Measurements from ENCODE around the gene CYB5R3. TPM values are rescaled to one million over a fixed set of nuclear protein-coding genes. Genes with fewer than 3 reads are reported as not detected.

CYB5R3 gene
- total RNA-seq, 1 experiment from 2014 or later, result 85.4 TPM

GRCh38 chr22:42656578-42656977, 7.4 kb upstream of the CYB5R3 start:
- Mint-ChIP-seq H3K27ac (no peak overlapping the region), H3K4me3 (no peak overlapping the region), H3K36me3 (no peaks in the 10 kb centered on the region), H3K9me3 (no peaks in the 10 kb centered on the region), H3K27me3 (ENCODE audit: low read depth) (no peaks in the 10 kb centered on the region), H3K4me1 (no peaks in the 10 kb centered on the region)
- CTCF ChIA-PET, result interaction anchor here (0.7 kb wide), 2 partner anchors 138 to 453 kb away, joined by 3 read pairs; no protein-coding TSS in a partner anchor
- TF ChIP-seq NFE2L1 (CRISPR knock-in tag; IDR thresholded peaks at IDR 0.05) (no peak), OVOL2 (CRISPR knock-in tag; IDR thresholded peaks at IDR 0.05; ENCODE audit: borderline replicate concordance) (no peak), FOXK1 (CRISPR knock-in tag; IDR thresholded peaks at IDR 0.05) (no peak), CTCF (IDR thresholded peaks at IDR 0.05) (no peak), SMAD3 (CRISPR knock-in tag; IDR thresholded peaks at IDR 0.05; ENCODE audit: borderline replicate concordance) (no peak), ZSCAN18 (CRISPR knock-in tag; IDR thresholded peaks at IDR 0.05) (no peak), GABPB1 (CRISPR knock-in tag; IDR thresholded peaks at IDR 0.05) (no peak), ZNF138 (CRISPR knock-in tag; conservative IDR thresholded peaks at IDR 0.05) (no peak), JAZF1 (CRISPR knock-in tag; IDR thresholded peaks at IDR 0.05) (no peak), ZNF416 (CRISPR knock-in tag; IDR thresholded peaks at IDR 0.05) (no peak), ZNF423 (CRISPR knock-in tag; IDR thresholded peaks at IDR 0.05) (no peak), E2F5 (CRISPR knock-in tag; IDR thresholded peaks at IDR 0.05) (no peak), E2F1 (CRISPR knock-in tag; IDR thresholded peaks at IDR 0.05) (no peak), CDX4 (CRISPR knock-in tag; IDR thresholded peaks at IDR 0.05; ENCODE audit: borderline replicate concordance) (no peak)
- DNase-seq (ENCODE audit: low spot score) (no peak), ATAC-seq (no peak)
- POLR2A ChIA-PET, result interaction anchor here (0.7 kb wide), 1 partner anchor 113 kb away, joined by 4 read pairs; no protein-coding TSS in a partner anchor

- POLR2A ChIA-PET, result interaction anchor here (0.6 to 1.5 kb wide), 2 partner anchors 41 to 373 kb away, joined by 3 read pairs; partner anchors contain the start of gene POLDIP3
These were observed 6.5 kb upstream of the CYB5R3 start for GRCh38 chr22:42655693-42656092.

More at GRCh38 chr22:42655693-42656092, 6.5 kb upstream of the CYB5R3 start:
- ATAC-seq (no peak), DNase-seq (ENCODE audit: low spot score) (no peak)
- Mint-ChIP-seq H3K4me1 (no peaks in the 10 kb centered on the region), H3K9me3 (no peaks in the 10 kb centered on the region), H3K4me3 (no peak overlapping the region), H3K36me3 (no peaks in the 10 kb centered on the region), H3K27ac (no peak overlapping the region), H3K27me3 (ENCODE audit: low read depth) (no peaks in the 10 kb centered on the region; the same call in 1 of the 2 replicates)
- TF ChIP-seq PREB (CRISPR knock-in tag; IDR thresholded peaks at IDR 0.05; ENCODE audit: borderline replicate concordance) (no peak), OVOL2 (CRISPR knock-in tag; IDR thresholded peaks at IDR 0.05; ENCODE audit: borderline replicate concordance) (no peak), FOXK1 (CRISPR knock-in tag; IDR thresholded peaks at IDR 0.05) (no peak), TEAD1 (CRISPR knock-in tag; IDR thresholded peaks at IDR 0.05) (no peak), FOXJ3 (CRISPR knock-in tag; IDR thresholded peaks at IDR 0.05; ENCODE audit: borderline replicate concordance) (no peak), ZNF138 (CRISPR knock-in tag; conservative IDR thresholded peaks at IDR 0.05) (no peak), CDX4 (CRISPR knock-in tag; IDR thresholded peaks at IDR 0.05; ENCODE audit: borderline replicate concordance) (no peak), SOX15 (CRISPR knock-in tag; IDR thresholded peaks at IDR 0.05) (no peak), ETV6 (CRISPR knock-in tag; IDR thresholded peaks at IDR 0.05) (no peak), MYBL2 (CRISPR knock-in tag; IDR thresholded peaks at IDR 0.05) (no peak), HMGA2 (CRISPR knock-in tag; IDR thresholded peaks at IDR 0.05) (no peak), E2F4 (CRISPR knock-in tag; IDR thresholded peaks at IDR 0.05; ENCODE audit: borderline replicate concordance, low read depth) (no peak), ZNF671 (CRISPR knock-in tag; IDR thresholded peaks at IDR 0.05) (no peak), GTF2I (CRISPR knock-in tag; conservative IDR thresholded peaks at IDR 0.05) (no peak), CREM (CRISPR knock-in tag; IDR thresholded peaks at IDR 0.05) (no peak), EMX1 (CRISPR knock-in tag; IDR thresholded peaks at IDR 0.05) (no peak), ZMAT4 (CRISPR knock-in tag; IDR thresholded peaks at IDR 0.05) (no peak)
- CTCF ChIA-PET, result interaction anchor here (0.6 to 0.8 kb wide), 3 partner anchors 8 to 37 kb away, joined by 3 read pairs; no protein-coding TSS in a partner anchor

All from WTC11 (cell line).